ENCODE data around the gene CNPY4.

Gene CNPY4

GRCh38 chr7:100107125-100107737 is 12.2 kb upstream of the CNPY4 start:
- H3K27me3 ChIP-seq (ENCODE audit: control insufficient read depth, insufficient read depth, low read length) = no peaks in the 10 kb centered on the region
- peaks cover 53% of the 10 kb centered on the region for H3K36me3 ChIP-seq (ENCODE audit: control insufficient read depth, low read depth, low read length)
- no peak overlapping the region for H3K27ac ChIP-seq (ENCODE audit: low read length)
- H3K4me3 ChIP-seq (ENCODE audit: low read length) = no peak overlapping the region
- peaks cover 5% of the 10 kb centered on the region for H3K4me1 ChIP-seq (ENCODE audit: control insufficient read depth, low read depth, low read length)
- no peaks in the 10 kb centered on the region for H3K9me3 ChIP-seq (ENCODE audit: control insufficient read depth, low read depth, low read length)
- no peak overlapping the region for H3K9ac ChIP-seq (ENCODE audit: low read length)

GRCh38 chr7:100107890-100108289 is 11.5 kb upstream of the CNPY4 start:
- Histone ChIP-seq H3K27me3 (ENCODE audit: control insufficient read depth, insufficient read depth, low read length) (no peaks in the 10 kb centered on the region), H3K36me3 (ENCODE audit: control insufficient read depth, low read depth, low read length) (peaks cover 53% of the 10 kb centered on the region), H3K27ac (ENCODE audit: low read length) (no peak overlapping the region), H3K9ac (ENCODE audit: low read length) (no peak overlapping the region), H3K4me1 (ENCODE audit: control insufficient read depth, low read depth, low read length) (no peaks in the 10 kb centered on the region), H3K9me3 (ENCODE audit: control insufficient read depth, low read depth, low read length) (no peaks in the 10 kb centered on the region), H3K4me3 (ENCODE audit: low read length) (no peak overlapping the region)

GRCh38 chr7:100109521-100110163 is 9.8 kb upstream of the CNPY4 start:
- Histone ChIP-seq H3K27me3 (ENCODE audit: control insufficient read depth, insufficient read depth, low read length) (no peaks in the 10 kb centered on the region), H3K9me3 (ENCODE audit: control insufficient read depth, low read depth, low read length) (no peaks in the 10 kb centered on the region), H3K36me3 (ENCODE audit: control insufficient read depth, low read depth, low read length) (peaks cover 56% of the 10 kb centered on the region), H3K4me1 (ENCODE audit: control insufficient read depth, low read depth, low read length) (no peaks in the 10 kb centered on the region), H3K27ac (ENCODE audit: low read length) (no peak overlapping the region), H3K4me3 (ENCODE audit: low read length) (no peak overlapping the region), H3K9ac (ENCODE audit: low read length) (no peak overlapping the region)

GRCh38 chr7:100111156-100111555 is 8.3 kb upstream of the CNPY4 start:
- no peak overlapping the region for H3K27ac ChIP-seq (ENCODE audit: low read length)
- no peaks in the 10 kb centered on the region for H3K27me3 ChIP-seq (ENCODE audit: control insufficient read depth, insufficient read depth, low read length)
- H3K4me1 ChIP-seq (ENCODE audit: control insufficient read depth, low read depth, low read length) = no peaks in the 10 kb centered on the region
- peaks cover 44% of the 10 kb centered on the region for H3K36me3 ChIP-seq (ENCODE audit: control insufficient read depth, low read depth, low read length)
- no peaks in the 10 kb centered on the region for H3K9me3 ChIP-seq (ENCODE audit: control insufficient read depth, low read depth, low read length)
- H3K9ac ChIP-seq (ENCODE audit: low read length) = no peak overlapping the region
- H3K4me3 ChIP-seq (ENCODE audit: low read length) = no peak overlapping the region

- H3K36me3 ChIP-seq (ENCODE audit: control insufficient read depth, low read depth, low read length) = peaks cover 40% of the 10 kb centered on the region
- H3K27ac ChIP-seq (ENCODE audit: low read length) = no peak overlapping the region
- no peak overlapping the region for H3K9ac ChIP-seq (ENCODE audit: low read length)
- H3K9me3 ChIP-seq (ENCODE audit: control insufficient read depth, low read depth, low read length) = no peaks in the 10 kb centered on the region
- H3K4me1 ChIP-seq (ENCODE audit: control insufficient read depth, low read depth, low read length) = no peaks in the 10 kb centered on the region
- H3K4me3 ChIP-seq (ENCODE audit: low read length) = no peak overlapping the region
- H3K27me3 ChIP-seq (ENCODE audit: control insufficient read depth, insufficient read depth, low read length) = no peaks in the 10 kb centered on the region
Observed at GRCh38 chr7:100111914-100112313, 7.5 kb upstream of the CNPY4 start.

GRCh38 chr7:100115026-100115425 is 4.4 kb upstream of the CNPY4 start:
- H3K9me3 ChIP-seq (ENCODE audit: control insufficient read depth, low read depth, low read length) = no peaks in the 10 kb centered on the region
- no peak overlapping the region for H3K4me3 ChIP-seq (ENCODE audit: low read length)
- no peak overlapping the region for H3K9ac ChIP-seq (ENCODE audit: low read length)
- peaks cover 19% of the 10 kb centered on the region for H3K36me3 ChIP-seq (ENCODE audit: control insufficient read depth, low read depth, low read length)
- no peaks in the 10 kb centered on the region for H3K4me1 ChIP-seq (ENCODE audit: control insufficient read depth, low read depth, low read length)
- H3K27me3 ChIP-seq (ENCODE audit: control insufficient read depth, insufficient read depth, low read length) = no peaks in the 10 kb centered on the region
- no peak overlapping the region for H3K27ac ChIP-seq (ENCODE audit: low read length)

GRCh38 chr7:100118388-100119071 is 904 bp upstream of the CNPY4 start:
- no peaks in the 10 kb centered on the region for H3K27me3 ChIP-seq (ENCODE audit: control insufficient read depth, insufficient read depth, low read length)
- H3K4me1 ChIP-seq (ENCODE audit: control insufficient read depth, low read depth, low read length) = peaks cover 6% of the 10 kb centered on the region
- H3K9me3 ChIP-seq (ENCODE audit: control insufficient read depth, low read depth, low read length) = no peaks in the 10 kb centered on the region
- peak overlapping the region; percentile 83 for H3K27ac ChIP-seq (ENCODE audit: low read length)
- peak overlapping the region; percentile 85 for H3K4me3 ChIP-seq (ENCODE audit: low read length)
- H3K9ac ChIP-seq (ENCODE audit: low read length) = peak overlapping the region; percentile 83
- H3K36me3 ChIP-seq (ENCODE audit: control insufficient read depth, low read depth, low read length) = peaks cover 3% of the 10 kb centered on the region

- Histone ChIP-seq H3K4me1 (ENCODE audit: control insufficient read depth, low read depth, low read length) (peaks cover 6% of the 10 kb centered on the region), H3K4me3 (ENCODE audit: low read length) (peak overlapping the region; percentile 85), H3K36me3 (ENCODE audit: control insufficient read depth, low read depth, low read length) (no peaks in the 10 kb centered on the region), H3K27ac (ENCODE audit: low read length) (peak overlapping the region; percentile 0), H3K9ac (ENCODE audit: low read length) (peak overlapping the region; percentile 83), H3K9me3 (ENCODE audit: control insufficient read depth, low read depth, low read length) (no peaks in the 10 kb centered on the region), H3K27me3 (ENCODE audit: control insufficient read depth, insufficient read depth, low read length) (no peaks in the 10 kb centered on the region)
Observed at GRCh38 chr7:100119970-100120732, 717 bp downstream of the CNPY4 start.

- peaks cover 6% of the 10 kb centered on the region for H3K4me1 ChIP-seq (ENCODE audit: control insufficient read depth, low read depth, low read length)
Observed at GRCh38 chr7:100120733-100121036, 1.3 kb downstream of the CNPY4 start.

GRCh38 chr7:100122067-100122466 is 2.6 kb downstream of the CNPY4 start:
- Histone ChIP-seq H3K4me1 (ENCODE audit: control insufficient read depth, low read depth, low read length) (peaks cover 6% of the 10 kb centered on the region), H3K27me3 (ENCODE audit: control insufficient read depth, insufficient read depth, low read length) (no peaks in the 10 kb centered on the region), H3K9me3 (ENCODE audit: control insufficient read depth, low read depth, low read length) (no peaks in the 10 kb centered on the region), H3K4me3 (ENCODE audit: low read length) (no peak overlapping the region), H3K27ac (ENCODE audit: low read length) (no peak overlapping the region), H3K36me3 (ENCODE audit: control insufficient read depth, low read depth, low read length) (no peaks in the 10 kb centered on the region), H3K9ac (ENCODE audit: low read length) (no peak overlapping the region)

More at GRCh38 chr7:100120733-100121036, 1.3 kb downstream of the CNPY4 start:
- Histone ChIP-seq H3K9me3 (ENCODE audit: control insufficient read depth, low read depth, low read length) (no peaks in the 10 kb centered on the region), H3K4me3 (ENCODE audit: low read length) (peak overlapping the region; percentile 85), H3K27ac (ENCODE audit: low read length) (peak overlapping the region; percentile 0), H3K36me3 (ENCODE audit: control insufficient read depth, low read depth, low read length) (no peaks in the 10 kb centered on the region), H3K9ac (ENCODE audit: low read length) (no peak overlapping the region), H3K27me3 (ENCODE audit: control insufficient read depth, insufficient read depth, low read length) (no peaks in the 10 kb centered on the region)

- Histone ChIP-seq H3K27me3 (ENCODE audit: control insufficient read depth, insufficient read depth, low read length) (peaks cover under 1% of the 10 kb centered on the region), H3K9me3 (ENCODE audit: control insufficient read depth, low read depth, low read length) (no peaks in the 10 kb centered on the region), H3K36me3 (ENCODE audit: control insufficient read depth, low read depth, low read length) (no peaks in the 10 kb centered on the region), H3K27ac (ENCODE audit: low read length) (no peak overlapping the region), H3K4me1 (ENCODE audit: control insufficient read depth, low read depth, low read length) (peaks cover 6% of the 10 kb centered on the region), H3K9ac (ENCODE audit: low read length) (no peak overlapping the region), H3K4me3 (ENCODE audit: low read length) (no peak overlapping the region)
Observed at GRCh38 chr7:100122568-100122967, 3.1 kb downstream of the CNPY4 start.

Data from iPS-18a (cell line).